ENCODE results near the gene PML.
"Not testable (repeated sequence)": the region's sequence is repeated elsewhere in the genome, so short reads cannot be mapped to it uniquely, and the experiment has no call there.

- TF ChIP-seq RAD21 (IDR thresholded peaks at IDR 0.05; ENCODE audit: low read depth), result peak; percentile 38; the same call in 1 of the 2 replicates
- TF ChIP-seq TAF1 (IDR thresholded peaks at IDR 0.05; ENCODE audit: low read depth); EP300 (IDR thresholded peaks at IDR 0.05; ENCODE audit: borderline replicate concordance); YY1 (IDR thresholded peaks at IDR 0.05; ENCODE audit: low read depth); TEAD4 (IDR thresholded peaks at IDR 0.05); CEBPB (IDR thresholded peaks at IDR 0.05); FOXM1 (IDR thresholded peaks at IDR 0.05; ENCODE audit: borderline replicate concordance, low read depth): not testable (repeated sequence)
Measured at GRCh38 chr15:74072614-74073337, 78.3 kb downstream of the PML start.
